GM12874 (cell line): Measurements from ENCODE around the gene DBI.

Source experiments
- TF ChIP-seq, protein P1 (sequence below): IDR thresholded peaks from 2 replicates; pipeline ENCODE4 v1.5.1; 2011; ENCODE audit warnings: low read depth, mild to moderate bottlenecking, control low read depth, low read length, moderate library complexity; ENCODE audit not compliant: insufficient read depth

DBI gene

GRCh38 chr2:119376810-119377209 lies 10.0 kb downstream of the DBI start:
- TF ChIP-seq, protein P1, sequence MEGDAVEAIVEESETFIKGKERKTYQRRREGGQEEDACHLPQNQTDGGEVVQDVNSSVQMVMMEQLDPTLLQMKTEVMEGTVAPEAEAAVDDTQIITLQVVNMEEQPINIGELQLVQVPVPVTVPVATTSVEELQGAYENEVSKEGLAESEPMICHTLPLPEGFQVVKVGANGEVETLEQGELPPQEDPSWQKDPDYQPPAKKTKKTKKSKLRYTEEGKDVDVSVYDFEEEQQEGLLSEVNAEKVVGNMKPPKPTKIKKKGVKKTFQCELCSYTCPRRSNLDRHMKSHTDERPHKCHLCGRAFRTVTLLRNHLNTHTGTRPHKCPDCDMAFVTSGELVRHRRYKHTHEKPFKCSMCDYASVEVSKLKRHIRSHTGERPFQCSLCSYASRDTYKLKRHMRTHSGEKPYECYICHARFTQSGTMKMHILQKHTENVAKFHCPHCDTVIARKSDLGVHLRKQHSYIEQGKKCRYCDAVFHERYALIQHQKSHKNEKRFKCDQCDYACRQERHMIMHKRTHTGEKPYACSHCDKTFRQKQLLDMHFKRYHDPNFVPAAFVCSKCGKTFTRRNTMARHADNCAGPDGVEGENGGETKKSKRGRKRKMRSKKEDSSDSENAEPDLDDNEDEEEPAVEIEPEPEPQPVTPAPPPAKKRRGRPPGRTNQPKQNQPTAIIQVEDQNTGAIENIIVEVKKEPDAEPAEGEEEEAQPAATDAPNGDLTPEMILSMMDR = no peak

DNA sequence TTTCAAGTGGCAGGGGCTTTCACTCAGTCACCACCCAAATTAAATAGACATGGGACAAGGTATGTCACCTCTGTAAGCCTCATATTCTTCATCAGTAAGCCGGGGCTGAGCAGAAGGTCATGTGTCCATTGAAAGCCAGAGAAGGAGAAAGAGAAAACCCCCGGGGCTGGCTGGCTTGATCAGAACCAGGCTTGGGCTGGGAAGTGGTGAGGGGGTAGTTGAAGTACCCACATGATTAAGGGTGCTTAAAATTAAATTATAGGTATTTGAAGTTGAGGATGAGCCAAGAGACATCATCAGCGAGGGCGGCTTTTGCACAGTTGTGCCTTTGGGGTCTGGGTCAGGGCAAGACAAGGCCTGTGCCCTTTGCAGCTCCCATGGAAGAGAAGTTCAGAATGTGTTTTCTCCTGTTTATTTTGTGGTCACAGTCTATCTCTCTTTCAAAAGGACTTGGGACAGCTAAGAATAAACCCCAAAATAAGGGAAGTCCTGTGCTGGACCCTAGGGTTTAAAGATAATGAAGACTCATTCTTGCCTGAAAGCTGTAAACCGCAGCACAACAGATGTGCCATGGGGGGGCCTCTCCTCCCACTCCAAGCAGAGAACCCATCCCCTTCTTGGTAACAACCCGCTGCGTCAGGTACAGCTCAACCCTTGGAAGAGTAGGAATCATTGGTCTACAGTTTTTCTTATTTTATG lies 10.7 kb downstream of the DBI start:
- TF ChIP-seq, protein P1 = no peak

GRCh38 chr2:119377993-119378345 lies 11.2 kb downstream of the DBI start:
- TF ChIP-seq, protein P1 = no peak

DNA sequence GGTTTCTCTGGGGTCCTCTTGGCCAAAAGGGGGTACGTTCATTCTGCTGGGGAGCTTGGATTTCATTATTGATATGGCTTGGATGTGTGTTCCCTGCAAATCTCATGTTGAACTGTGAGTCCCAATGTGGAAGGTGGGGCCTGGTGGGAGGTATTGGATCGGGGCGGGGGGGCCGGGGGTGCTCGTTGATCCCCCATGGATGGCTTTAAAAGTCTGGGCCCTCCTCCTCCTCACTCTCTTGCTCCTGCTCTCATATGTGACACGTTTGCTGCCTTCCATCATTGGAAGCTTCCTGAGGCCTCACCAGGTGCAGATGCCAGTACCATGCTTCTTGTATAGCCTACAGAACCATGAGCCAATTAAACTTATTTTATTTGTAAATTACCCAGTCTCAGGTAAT lies 11.8 kb downstream of the DBI start:
- TF ChIP-seq, protein P1 = no peak

DNA sequence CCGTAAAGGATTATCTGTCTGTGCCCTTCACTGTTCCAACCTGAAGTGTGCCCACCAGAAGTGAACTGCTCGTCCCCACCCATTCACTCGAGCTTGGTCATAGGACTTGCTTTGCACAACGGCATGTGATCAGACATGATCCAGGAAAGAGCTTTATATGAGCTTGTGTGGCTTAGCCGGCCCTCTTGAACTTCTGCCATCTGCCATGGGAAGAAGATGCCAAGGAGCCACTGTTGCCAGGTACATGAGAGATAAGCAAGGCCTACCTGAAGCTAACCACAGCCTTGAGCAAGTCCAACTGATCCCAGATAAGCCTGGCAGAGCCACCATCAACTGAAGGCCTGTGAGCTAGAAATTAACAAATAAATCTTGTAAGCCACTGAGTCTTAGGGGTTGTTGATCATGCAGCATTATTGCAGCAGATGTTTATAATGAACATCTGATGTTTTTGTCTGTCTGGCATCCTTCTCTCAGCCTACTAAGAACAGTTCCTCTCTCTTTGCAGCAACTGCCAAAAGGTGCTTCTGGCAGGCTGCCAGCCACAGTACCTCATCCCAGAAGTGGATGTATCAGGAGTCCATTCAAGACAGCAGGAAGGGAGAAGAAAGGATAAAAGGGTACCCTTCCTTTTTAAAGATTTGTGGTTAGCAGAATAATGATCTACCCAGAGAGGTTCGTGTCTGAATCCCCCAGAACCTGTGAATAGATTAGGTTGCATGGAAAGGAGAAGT lies 16.8 kb downstream of the DBI start:
- TF ChIP-seq, protein P1 = no peak

DNA sequence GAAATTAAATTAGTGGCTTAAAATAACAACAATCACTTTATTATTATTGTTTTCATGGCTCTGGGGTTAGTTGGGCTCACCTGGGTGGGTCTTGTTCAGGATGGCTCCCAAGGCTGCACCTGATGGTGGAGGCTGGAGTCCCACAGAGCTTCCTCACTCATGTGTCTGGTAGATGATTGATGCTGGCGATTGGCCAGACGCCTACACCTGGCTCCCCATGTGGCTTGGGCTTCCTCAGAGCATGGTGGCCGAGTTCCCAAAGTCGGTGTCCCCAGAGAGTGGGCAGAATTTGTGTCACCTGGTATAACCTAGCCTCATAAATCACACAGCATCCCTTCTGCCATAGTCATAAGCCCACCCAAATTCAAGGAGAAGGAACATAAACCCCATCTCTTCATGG lies 18.2 kb downstream of the DBI start:
- TF ChIP-seq, protein P1 = no peak

DNA sequence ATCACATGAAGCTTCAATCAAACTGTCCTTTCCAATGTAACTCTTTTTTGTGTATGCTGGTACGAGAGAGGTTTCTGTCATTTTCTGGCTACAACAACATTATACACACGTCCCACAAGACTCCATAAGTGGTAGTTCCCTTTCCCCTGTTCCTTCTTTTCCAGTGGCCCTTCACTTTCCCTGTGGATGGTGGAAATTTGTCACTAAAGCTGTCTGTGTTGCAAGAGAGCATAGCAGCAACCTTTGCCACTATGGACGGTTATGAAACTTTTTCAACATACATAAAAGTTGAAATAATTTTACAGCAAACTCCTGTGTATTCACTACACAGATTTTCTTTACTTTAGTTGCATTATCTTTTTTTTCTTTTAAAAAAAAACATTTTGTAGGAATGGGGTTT lies 18.7 kb downstream of the DBI start:
- TF ChIP-seq, protein P1 = no peak
